B cell (primary cell): ENCODE measurements around the gene NPHP4. TPM values are rescaled to one million over a fixed set of nuclear protein-coding genes. Genes with fewer than 3 reads are reported as not detected.

ENCODE experiments used
- ATAC-seq: fragments of 200-7000 bp; cut with Tn5 transposase; one replicate; pipeline ENCODE4 v1.10.0; 2021; ENCODE audit warnings: low read depth, mild to moderate bottlenecking, moderate number of reproducible peaks, moderate library complexity
- CTCF ChIA-PET: fragments of 350-600 bp; sonication (Branson Sonifier 250); formaldehyde crosslinking; loops from one replicate; lab custom pipeline; 2021; ENCODE audit warnings: antibody characterized with exemption, inconsistent platforms; lab: Charles Lee
- POLR2A ChIA-PET: fragments of 350-600 bp; sonication (Branson Sonifier 250); formaldehyde crosslinking; loops from one replicate; lab custom pipeline; 2021; ENCODE audit warnings: antibody characterized with exemption; lab: Charles Lee
- DNase-seq: peaks from one replicate; pipeline ENCODE4 v3.0.0; 2013
- H2AFZ ChIP-seq: 2 replicates; pipeline ENCODE4 v1.6.1; 2012; ENCODE audit warnings: mild to moderate bottlenecking, low read depth, low read length; ENCODE audit not compliant: insufficient read depth, poor library complexity, severe bottlenecking
- H3K27ac ChIP-seq, 2 donors: 1 replicate in 1 of 2; 2 replicates in 1 of 2; pipeline ENCODE4 v1.5.1; 2012 to 2013; ENCODE audit warnings: low read length in 2 of 2, mild to moderate bottlenecking in 2 of 2, moderate library complexity in 1 of 2
- H3K27me3 ChIP-seq, 4 experiments: fragments of 200-600 bp in 1 of 4; sonication (generic) in 1 of 4; replicated peaks in 1 of 4; 1 replicate in 2 of 4; 2 replicates in 2 of 4; pipeline versions ENCODE4 v1.6.1 to v1.7.0; 2013 to 2016; ENCODE audit warnings: low read length in 3 of 4, mild to moderate bottlenecking in 2 of 4, mixed read lengths in 1 of 4, moderate library complexity in 1 of 4; ENCODE audit not compliant: insufficient read depth in 4 of 4, control insufficient read depth in 3 of 4; ENCODE audit errors: control extremely low read depth in 1 of 4
- H3K36me3 ChIP-seq, 2 experiments: replicated peaks in 1 of 2; 1 replicate in 1 of 2; 2 replicates in 1 of 2; pipeline versions ENCODE4 v1.6.1 to v1.7.1; 2013; ENCODE audit warnings: low read length in 1 of 2; ENCODE audit not compliant: insufficient read depth in 2 of 2, control insufficient read depth in 1 of 2; ENCODE audit errors: control extremely low read depth in 1 of 2, extremely low read depth in 1 of 2
- H3K4me1 ChIP-seq, 2 donors: fragments of 200-600 bp in 1 of 2; sonication (generic) in 1 of 2; 1 replicate in 1 of 2; 2 replicates in 1 of 2; pipeline versions ENCODE4 v1.5.1 to v1.6.1; 2013 to 2017; ENCODE audit warnings: low read length in 2 of 2; ENCODE audit not compliant: control insufficient read depth in 2 of 2, insufficient read depth in 2 of 2
- H3K4me2 ChIP-seq: replicated peaks from 2 replicates; pipeline ENCODE3; 2012; ENCODE audit warnings: mild to moderate bottlenecking, low read depth, low read length; ENCODE audit not compliant: poor library complexity, severe bottlenecking
- H3K4me3 ChIP-seq, 5 experiments: fragments of 200-600 bp in 1 of 5; sonication (generic) in 1 of 5; 1 replicate in 3 of 5; 2 replicates in 2 of 5; pipeline versions ENCODE4 v1.5.1 to v1.7.0; 2011 to 2016; ENCODE audit warnings: low read length in 4 of 5, mild to moderate bottlenecking in 4 of 5, low read depth in 2 of 5, control low read depth in 1 of 5, moderate library complexity in 1 of 5; ENCODE audit not compliant: insufficient read depth in 1 of 5; ENCODE audit errors: control extremely low read depth in 1 of 5, extremely low read depth in 1 of 5
- H3K79me2 ChIP-seq: fragments of 200-600 bp; sonication (generic); one replicate; pipeline ENCODE4 v1.6.0; 2016; ENCODE audit warnings: low read length; ENCODE audit not compliant: control insufficient read depth, insufficient read depth
- H3K9ac ChIP-seq: fragments of 200-600 bp; sonication (generic); 2 replicates; pipeline ENCODE4 v1.6.1; 2017; ENCODE audit warnings: mild to moderate bottlenecking, low read length, moderate library complexity
- H3K9me3 ChIP-seq, 3 donors: one replicate each; pipeline versions ENCODE4 v1.6.1 to v1.7.1; 2013; ENCODE audit warnings: low read length in 2 of 3; ENCODE audit not compliant: control insufficient read depth in 2 of 3, insufficient read depth in 1 of 3; ENCODE audit errors: control extremely low read depth in 1 of 3
- H4K20me1 ChIP-seq: 2 replicates; pipeline ENCODE4 v1.6.0; 2012; ENCODE audit warnings: mild to moderate bottlenecking, low read length; ENCODE audit not compliant: insufficient read depth, control insufficient read depth, poor library complexity, severe bottlenecking
- H3K27ac Mint-ChIP-seq: one replicate; pipeline ENCODE4 v1.8.0; 2021; ENCODE audit warnings: mixed read lengths
- H3K27me3 Mint-ChIP-seq: one replicate; pipeline ENCODE4 v1.8.0; 2021; ENCODE audit warnings: mixed read lengths
- H3K4me1 Mint-ChIP-seq: one replicate; pipeline ENCODE4 v1.8.0; 2021; ENCODE audit warnings: mixed read lengths
- H3K4me3 Mint-ChIP-seq: one replicate; pipeline ENCODE4 v1.8.0; 2021; ENCODE audit warnings: mixed read lengths
- H3K9me3 Mint-ChIP-seq: one replicate; pipeline ENCODE4 v1.8.0; 2022; ENCODE audit warnings: mixed read lengths; ENCODE audit not compliant: insufficient read depth
- CTCF ChIP-seq: fragments of 200-600 bp; IDR thresholded peaks from one replicate; pipeline ENCODE4 v1.8.0; 2022; ENCODE audit warnings: antibody characterized with exemption, mild to moderate bottlenecking
- EZH2 ChIP-seq: IDR thresholded peaks from 2 replicates; pipeline ENCODE4 v1.6.1; 2012; ENCODE audit warnings: borderline replicate concordance, low read depth, mild to moderate bottlenecking, moderate library complexity, low read length; ENCODE audit not compliant: insufficient read depth, poor library complexity, severe bottlenecking
- WGBS: methylation state at CpG from one replicate; pipeline ENCODE4 v1.1.5; 2013; ENCODE audit warnings: missing lambda C conversion rate; ENCODE audit not compliant: insufficient coverage; 5-methylcytosine and 5-hydroxymethylcytosine counted together
- intact Hi-C: fragments of 100-400 bp; cut with micrococcal nuclease; formaldehyde crosslinking; loops from one replicate; pipeline ENCODE4 v1.10.0; 2022
- polyA plus RNA-seq: library from polyadenylated mRNA; depleted of rRNA; stranded (reverse); fragments of >200 nt; gene quantifications from 2 replicates; pipeline ENCODE4 v1.2.3, GENCODE V29; 2012
- total RNA-seq, 2 donors: library from RNA; stranded (reverse); fragments of 120-200 nt in 1 of 2; gene quantifications; 1 replicate in 1 of 2; 2 replicates in 1 of 2; pipeline versions ENCODE4 v1.2.3 to v1.2.4, GENCODE V29; 2013 to 2022

The NPHP4 gene
- total and polyA plus RNA-seq, 2 donors (not counting 1 experiment from before 2014, with no cell fraction given): 6.5 to 14.8 TPM

DNA sequence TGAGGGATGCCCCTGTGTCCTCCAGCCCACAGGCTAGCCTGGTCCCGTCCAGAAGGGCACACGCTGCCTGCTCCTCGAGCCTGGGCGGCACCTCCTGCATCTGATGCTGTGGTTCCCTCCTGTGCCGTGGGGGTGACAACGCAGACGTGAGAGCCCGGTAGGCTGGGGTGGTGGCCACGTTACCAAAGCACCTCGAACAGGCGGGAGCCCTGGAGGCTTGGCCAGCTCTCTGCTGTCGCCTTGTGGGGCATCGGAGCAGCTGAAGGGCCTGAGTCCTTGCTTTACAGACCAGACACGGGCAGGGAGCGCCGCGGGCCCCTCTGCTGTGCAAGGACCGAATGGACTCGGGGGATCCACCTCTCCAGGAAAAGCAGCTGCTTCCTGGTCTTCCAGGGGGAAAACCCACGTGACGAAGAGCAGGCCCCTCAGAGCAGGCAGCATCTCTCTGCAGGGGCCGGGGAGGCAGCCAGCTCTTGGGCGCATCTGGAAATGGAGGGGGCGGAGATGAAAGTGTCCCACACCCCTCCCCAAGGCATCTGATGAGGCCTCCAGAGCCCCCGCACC, 133.3 kb downstream of the NPHP4 start:
- DNase-seq: no peak
- Histone ChIP-seq H3K4me1 (no peaks in the 10 kb centered on the region), H3K9me3 (peaks cover 0 to 5% (median 0%) of the 10 kb centered on the region in 3 donors)

DNA sequence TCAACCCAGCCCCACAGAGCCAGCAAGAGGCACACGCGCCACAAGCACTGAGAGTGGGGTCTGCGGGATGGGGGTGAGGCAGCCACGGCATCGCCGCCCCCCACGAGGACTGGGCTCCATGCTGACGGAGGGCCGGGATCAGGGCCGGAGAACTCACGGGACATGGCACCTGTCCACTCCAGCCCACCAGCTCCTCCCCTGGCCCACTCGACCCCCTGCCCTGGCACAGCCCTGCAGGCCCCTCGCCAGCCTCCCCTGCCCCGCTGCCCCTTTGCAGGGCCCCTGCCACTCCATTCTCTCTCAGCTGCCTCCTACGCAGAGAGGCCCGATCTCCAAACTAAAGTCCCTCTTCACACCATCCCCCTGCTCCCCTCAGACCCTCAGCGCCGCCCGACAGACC, 134.0 kb downstream of the NPHP4 start:
- no peak overlapping the region for H3K4me3 ChIP-seq
- intact Hi-C loops: no loop called here
- no peak overlapping the region for H3K9ac ChIP-seq
- TF ChIP-seq EZH2 (no peak), CTCF (no peak)
- peaks cover 0 to 5% (median 0%) of the 10 kb centered on the region in 3 donors for H3K9me3 ChIP-seq
- CTCF ChIA-PET: no interaction called here
- H3K4me2 ChIP-seq: no peak overlapping the region
- Mint-ChIP-seq H3K27me3 (no peaks in the 10 kb centered on the region), H3K9me3 (no peaks in the 10 kb centered on the region), H3K4me1 (no peaks in the 10 kb centered on the region), H3K4me3 (no peak overlapping the region), H3K27ac (no peak overlapping the region)
- no peaks in the 10 kb centered on the region for H4K20me1 ChIP-seq
- H2AFZ ChIP-seq: no peak overlapping the region
- DNase-seq (no peak), ATAC-seq (no peak)
- no peaks in the 10 kb centered on the region for H3K4me1 ChIP-seq
- whole genome bisulfite sequencing: 92% methylated on average over 19 of the region's 19 CpGs
- H3K27ac ChIP-seq: no peak overlapping the region
- POLR2A ChIA-PET: interaction anchor here (0.6 kb wide), 1 partner anchor 166 kb away, joined by 3 read pairs; no protein-coding TSS in a partner anchor
- H3K79me2 ChIP-seq: no peaks in the 10 kb centered on the region
- no peaks in the 10 kb centered on the region for H3K27me3 ChIP-seq
- no peaks in the 10 kb centered on the region for H3K36me3 ChIP-seq

More for the DNA sequence above, 133.3 kb downstream of the NPHP4 start:
- Mint-ChIP-seq H3K4me1 (no peaks in the 10 kb centered on the region), H3K4me3 (no peak overlapping the region), H3K27ac (no peak overlapping the region), H3K27me3 (no peaks in the 10 kb centered on the region), H3K9me3 (no peaks in the 10 kb centered on the region)
- intact Hi-C loops: no loop called here
- POLR2A ChIA-PET: interaction anchor here (0.6 kb wide), 1 partner anchor 165 kb away, joined by 3 read pairs; no protein-coding TSS in a partner anchor
- H2AFZ ChIP-seq: no peak overlapping the region
- H3K4me3 ChIP-seq: no peak overlapping the region
- no peak for ATAC-seq
- no peaks in the 10 kb centered on the region for H3K27me3 ChIP-seq
- H3K79me2 ChIP-seq: no peaks in the 10 kb centered on the region
- no peak overlapping the region for H3K9ac ChIP-seq
- TF ChIP-seq CTCF: no peak
- no peaks in the 10 kb centered on the region for H3K36me3 ChIP-seq
- no peaks in the 10 kb centered on the region for H4K20me1 ChIP-seq
- no peak overlapping the region for H3K4me2 ChIP-seq
- no peak overlapping the region for H3K27ac ChIP-seq
- CTCF ChIA-PET: no interaction called here
- 94% methylated on average over 25 of the region's 25 CpGs for WGBS
